Measurements from ENCODE around the gene MICAL3. TPM values are rescaled to one million over a fixed set of nuclear protein-coding genes. Genes with fewer than 3 reads are reported as not detected.

Gene MICAL3
- total RNA-seq, 2 donors from 2014 or later, result 33.6 to 34.0 TPM

- ATAC-seq (no peak), DNase-seq (no peak)
- 77 to 85% methylated on average over 6 of the region's 6 CpGs for WGBS, 2 donors
- H3K27ac ChIP-seq, result no peak overlapping the region
- no peak overlapping the region for H3K4me3 ChIP-seq
- no peaks in the 10 kb centered on the region for H3K9me3 ChIP-seq
- H3K4me1 ChIP-seq, result peaks cover 6% of the 10 kb centered on the region
- no peak for TF ChIP-seq POLR2A (IDR thresholded peaks at IDR 0.05)
- no peak for TF ChIP-seq CTCF (IDR thresholded peaks at IDR 0.05)
- no peaks in the 10 kb centered on the region for H3K36me3 ChIP-seq (replicated peaks in 1 of 2; ENCODE audit: insufficient read depth in 1 of 2, low read depth in 2 of 2)
- H3K27me3 ChIP-seq, result no peaks in the 10 kb centered on the region
- intact Hi-C loops (cut with DNase I), result no loop called here
Observed at GRCh38 chr22:18033204-18033998, 9.0 kb upstream of the MICAL3 start.

GRCh38 chr22:18032455-18033101 lies 8.2 kb upstream of the MICAL3 start:
- 51 to 60% methylated on average over 6 of the region's 6 CpGs for WGBS, 2 donors
- peaks cover 6% of the 10 kb centered on the region for H3K4me1 ChIP-seq
- no peaks in the 10 kb centered on the region for H3K27me3 ChIP-seq
- H3K4me3 ChIP-seq, result no peak overlapping the region
- ATAC-seq, result no peak
- TF ChIP-seq POLR2A (IDR thresholded peaks at IDR 0.05) (no peak), CTCF (IDR thresholded peaks at IDR 0.05) (no peak)
- intact Hi-C loops (cut with DNase I), result no loop called here
- DNase-seq, result no peak
- H3K36me3 ChIP-seq (replicated peaks in 1 of 2; ENCODE audit: insufficient read depth in 1 of 2, low read depth in 2 of 2), result no peaks in the 10 kb centered on the region
- H3K9me3 ChIP-seq, result no peaks in the 10 kb centered on the region
- H3K27ac ChIP-seq, result peak overlapping the region in 2 of 4 donors; percentile 11 to 23

DNA sequence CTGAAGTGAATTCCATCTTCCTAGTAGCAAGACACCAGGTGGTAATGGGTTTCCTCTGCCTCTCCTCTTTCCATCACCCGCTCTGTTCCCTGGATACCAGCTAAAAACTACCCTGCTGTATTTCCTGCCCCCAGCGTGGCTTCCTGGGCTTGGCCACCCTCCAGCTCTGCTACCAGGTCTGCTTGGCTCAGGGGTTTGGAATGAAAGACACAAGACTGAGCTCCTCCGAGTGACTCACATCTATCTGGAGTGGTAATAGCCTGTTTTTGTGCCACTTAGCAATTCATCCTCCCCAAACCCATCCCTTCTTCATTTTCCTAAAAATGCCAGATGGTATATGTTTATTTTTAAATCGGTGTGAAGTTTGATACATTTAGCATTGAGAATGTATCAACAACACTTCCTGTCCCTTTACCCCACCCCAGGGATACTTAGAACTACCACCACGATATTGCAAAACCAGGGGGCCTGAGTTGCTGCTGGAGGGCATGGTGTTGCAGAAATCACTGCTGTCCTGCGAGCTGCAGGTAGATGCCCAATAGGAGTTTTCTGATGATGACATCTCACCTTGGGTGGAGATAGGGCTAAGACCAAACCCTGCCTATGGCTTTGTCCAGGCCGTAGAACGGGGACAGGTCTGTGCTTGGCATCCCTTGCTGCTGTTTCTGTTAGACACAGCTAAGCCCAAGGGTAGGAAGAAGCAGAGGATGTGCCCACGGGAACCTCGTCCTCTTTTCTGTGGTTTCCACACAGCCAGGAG lies 7.5 kb upstream of the MICAL3 start:
- DNase-seq, result peak; percentile 38 to 68 (median 60)
- ATAC-seq, result peak; percentile 59
- peak overlapping the region in 2 of 4 donors; percentile 11 to 23 for H3K27ac ChIP-seq

DNA sequence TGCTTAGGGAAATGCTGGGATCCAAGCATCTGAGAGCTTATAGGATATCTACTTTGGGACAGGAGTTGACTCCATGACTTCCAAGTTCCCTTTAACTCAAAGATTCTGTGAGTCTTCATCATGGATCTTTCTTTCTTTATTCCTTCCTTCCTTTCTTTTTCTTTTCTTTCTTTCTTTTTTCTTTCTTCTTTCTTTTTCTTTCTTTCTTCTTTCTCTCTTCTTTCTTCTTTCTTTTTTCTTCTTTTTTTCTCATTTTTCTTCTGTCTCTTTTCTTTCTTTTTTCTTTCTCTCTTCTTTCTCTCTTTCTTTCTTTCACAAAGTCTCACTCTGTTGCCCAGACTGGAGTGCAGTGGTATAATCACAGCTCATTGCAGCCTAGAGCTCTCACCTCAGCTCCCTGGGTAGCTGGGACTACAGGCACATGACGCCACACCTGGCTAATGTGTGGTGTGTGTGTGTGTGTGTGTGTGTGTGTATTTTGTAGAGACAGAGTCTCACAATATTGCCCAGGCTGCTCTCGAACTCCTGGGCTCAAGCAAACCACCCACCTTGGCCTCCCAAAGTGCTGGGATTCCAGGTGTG lies 5.4 kb upstream of the MICAL3 start:
- WGBS, 2 donors, result 73 to 78% methylated on average over 2 of the region's 2 CpGs
- Histone ChIP-seq H3K36me3 (replicated peaks in 1 of 2; ENCODE audit: insufficient read depth in 1 of 2, low read depth in 2 of 2) (no peaks in the 10 kb centered on the region), H3K27ac (no peak overlapping the region), H3K27me3 (no peaks in the 10 kb centered on the region), H3K4me3 (no peak overlapping the region), H3K9me3 (no peaks in the 10 kb centered on the region), H3K4me1 (peaks cover 4% of the 10 kb centered on the region)
- DNase-seq (no peak), ATAC-seq (no peak)
- intact Hi-C loops (cut with DNase I), result loop anchor here (10.0 kb wide), 1 partner anchor 125 kb away; no protein-coding TSS in a partner anchor
- TF ChIP-seq POLR2A (IDR thresholded peaks at IDR 0.05) (no peak), CTCF (IDR thresholded peaks at IDR 0.05) (no peak)

More for the DNA sequence above, 7.5 kb upstream of the MICAL3 start:
- TF ChIP-seq CTCF (IDR thresholded peaks at IDR 0.05) (no peak), POLR2A (IDR thresholded peaks at IDR 0.05) (no peak)
- 64 to 71% methylated on average over 9 to 10 of the region's 10 CpGs for WGBS, 2 donors
- Histone ChIP-seq H3K9me3 (no peaks in the 10 kb centered on the region), H3K4me3 (no peak overlapping the region), H3K4me1 (peaks cover 6% of the 10 kb centered on the region), H3K36me3 (replicated peaks in 1 of 2; ENCODE audit: insufficient read depth in 1 of 2, low read depth in 2 of 2) (no peaks in the 10 kb centered on the region), H3K27me3 (no peaks in the 10 kb centered on the region)
- intact Hi-C loops (cut with DNase I), result no loop called here
